Nephron progenitor cell (in vitro differentiated cells): ENCODE results near the gene PRUNE1.

Source experiments
- DNase-seq: peaks from one replicate; pipeline ENCODE4 v3.0.0; 2021
- H3K27ac Mint-ChIP-seq: 2 replicates; pipeline ENCODE4 v1.8.0; 2021; ENCODE audit warnings: mild to moderate bottlenecking, moderate library complexity, mixed read lengths
- H3K27me3 Mint-ChIP-seq: 2 replicates; pipeline ENCODE4 v1.8.0; 2021; ENCODE audit warnings: mild to moderate bottlenecking, low read depth, mixed read lengths; ENCODE audit not compliant: poor library complexity
- H3K36me3 Mint-ChIP-seq: 2 replicates; pipeline ENCODE4 v1.8.0; 2021; ENCODE audit warnings: low read depth, mixed read lengths
- H3K4me1 Mint-ChIP-seq: 2 replicates; pipeline ENCODE4 v1.8.0; 2021; ENCODE audit warnings: mixed read lengths
- H3K4me3 Mint-ChIP-seq: 2 replicates; pipeline ENCODE4 v1.8.0; 2021; ENCODE audit warnings: mild to moderate bottlenecking, moderate library complexity, mixed read lengths
- H3K9me3 Mint-ChIP-seq: 2 replicates; pipeline ENCODE4 v1.8.0; 2021; ENCODE audit warnings: mild to moderate bottlenecking, moderate library complexity, mixed read lengths
- CTCF ChIP-seq: fragments of 200-600 bp; sonication (generic); IDR thresholded peaks from 2 replicates; pipeline ENCODE4 v1.5.0; 2021; ENCODE audit warnings: antibody characterized with exemption

Gene PRUNE1

GRCh38 chr1:151002051-151002450 lies 6.2 kb upstream of the PRUNE1 start:
- Mint-ChIP-seq H3K4me3 (no peak overlapping the region), H3K27ac (no peak overlapping the region), H3K9me3 (no peaks in the 10 kb centered on the region), H3K36me3 (peaks cover 21% of the 10 kb centered on the region), H3K27me3 (peaks cover 2% of the 10 kb centered on the region), H3K4me1 (peaks cover 47% of the 10 kb centered on the region)
- no peak for TF ChIP-seq CTCF
- no peak for DNase-seq

- Mint-ChIP-seq H3K27ac (peak overlapping the region; percentile 47), H3K9me3 (no peaks in the 10 kb centered on the region), H3K36me3 (peaks cover 21% of the 10 kb centered on the region), H3K4me1 (peaks cover 53% of the 10 kb centered on the region), H3K4me3 (peak overlapping the region; percentile 47), H3K27me3 (peaks cover 2% of the 10 kb centered on the region)
- no peak for DNase-seq
- no peak for TF ChIP-seq CTCF
Observed at GRCh38 chr1:151002611-151003010, 5.6 kb upstream of the PRUNE1 start.

GRCh38 chr1:151003180-151003579 lies 5.1 kb upstream of the PRUNE1 start:
- no peak for TF ChIP-seq CTCF
- Mint-ChIP-seq H3K4me1 (peaks cover 59% of the 10 kb centered on the region), H3K36me3 (peaks cover 21% of the 10 kb centered on the region), H3K27ac (peak overlapping the region; percentile 47), H3K4me3 (no peak overlapping the region), H3K9me3 (no peaks in the 10 kb centered on the region), H3K27me3 (peaks cover 2% of the 10 kb centered on the region)
- DNase-seq: no peak

- peaks cover 76% of the 10 kb centered on the region for H3K4me1 Mint-ChIP-seq
- H3K27me3 Mint-ChIP-seq: peaks cover 6% of the 10 kb centered on the region
- H3K36me3 Mint-ChIP-seq: peaks cover 12% of the 10 kb centered on the region
- peak overlapping the region; percentile 99 for H3K27ac Mint-ChIP-seq
- no peaks in the 10 kb centered on the region for H3K9me3 Mint-ChIP-seq
- peak overlapping the region; percentile 98 for H3K4me3 Mint-ChIP-seq
- DNase-seq: no peak
- TF ChIP-seq CTCF: no peak
Observed at GRCh38 chr1:151005729-151006319, 2.4 kb upstream of the PRUNE1 start.

GRCh38 chr1:151006327-151007052 lies 1.8 kb upstream of the PRUNE1 start, which contains the start of gene MINDY1:
Gene MINDY1, minus strand, starts transcription at chr1:151006902. Its CDS starts 4,285 bp downstream, at chr1:151002617.
- Mint-ChIP-seq H3K9me3 (no peaks in the 10 kb centered on the region), H3K27ac (peak within 1 kb of the TSS; percentile 99), H3K4me3 (peak within 1 kb of the TSS; percentile 98), H3K4me1 (peaks cover 80% of the 10 kb centered on the region), H3K27me3 (peaks cover 8% of the 10 kb centered on the region), H3K36me3 (peaks cover 6% of the 10 kb centered on the region)
- peak; percentile 45 for TF ChIP-seq CTCF
- DNase-seq: peak; percentile 61
